ENCODE results near the gene NEUROD4. TPM values are rescaled to one million over a fixed set of nuclear protein-coding genes. Genes with fewer than 3 reads are reported as not detected.

The NEUROD4 gene
- total and polyA plus RNA-seq, 10 of the 15 experiments (the other 5 are each of a cell fraction or from before 2014, with no cell fraction given), result 0.06 TPM; not detected in 9

GRCh38 chr12:54984658-54985376 is 35.0 kb upstream of the NEUROD4 start, which contains the start of gene TESPA1 (continued):
- TF ChIP-seq ZNF687 (IDR thresholded peaks at IDR 0.05) (peak; percentile 89), BRCA1 (IDR thresholded peaks at IDR 0.05; ENCODE audit: low read depth, low read length) (no peak), ZSCAN29 (IDR thresholded peaks at IDR 0.05) (no peak), IRF3 (IDR thresholded peaks at IDR 0.05) (no peak), SPI1 (IDR thresholded peaks at IDR 0.05; ENCODE audit: borderline replicate concordance, insufficient read depth, low read depth, low read length) (peak; percentile 97), TAF1 (IDR thresholded peaks at IDR 0.05; ENCODE audit: borderline replicate concordance, low read depth, low read length) (peak; percentile 85), RELB (IDR thresholded peaks at IDR 0.05; ENCODE audit: low read depth) (peak; percentile 77; the same call in 1 of the 2 replicates), CEBPB (IDR thresholded peaks at IDR 0.05; ENCODE audit: borderline replicate concordance in 1 of 2, low read depth in 2 of 2, low read length in 2 of 2) (peak in 1 of 2 experiments; percentile 42; a peak in 1 of 4 replicates), MAX (IDR thresholded peaks at IDR 0.05; ENCODE audit: low read depth, low read length) (no peak; the same call in 1 of the 2 replicates), CHD4 (IDR thresholded peaks at IDR 0.05) (no peak), TARDBP (IDR thresholded peaks at IDR 0.05; ENCODE audit: borderline replicate concordance) (peak; percentile 34; the same call in 1 of the 2 replicates), TCF7 (IDR thresholded peaks at IDR 0.05; ENCODE audit: borderline replicate concordance) (peak; percentile 69), GABPA (IDR thresholded peaks at IDR 0.05; ENCODE audit: low read depth) (peak; percentile 95), CUX1 (IDR thresholded peaks at IDR 0.05; ENCODE audit: insufficient replicate concordance, low read depth, low read length) (no peak), IRF4 (IDR thresholded peaks at IDR 0.05; ENCODE audit: low read depth, low read length) (peak; percentile 94), ESRRA (IDR thresholded peaks at IDR 0.05; ENCODE audit: low read length) (0 out of 2 replicates have a peak, but pooled peaks have one; percentile 47)

Measured in GM12878 (cell line).